ENCODE results near the gene FBXO38.

DNA sequence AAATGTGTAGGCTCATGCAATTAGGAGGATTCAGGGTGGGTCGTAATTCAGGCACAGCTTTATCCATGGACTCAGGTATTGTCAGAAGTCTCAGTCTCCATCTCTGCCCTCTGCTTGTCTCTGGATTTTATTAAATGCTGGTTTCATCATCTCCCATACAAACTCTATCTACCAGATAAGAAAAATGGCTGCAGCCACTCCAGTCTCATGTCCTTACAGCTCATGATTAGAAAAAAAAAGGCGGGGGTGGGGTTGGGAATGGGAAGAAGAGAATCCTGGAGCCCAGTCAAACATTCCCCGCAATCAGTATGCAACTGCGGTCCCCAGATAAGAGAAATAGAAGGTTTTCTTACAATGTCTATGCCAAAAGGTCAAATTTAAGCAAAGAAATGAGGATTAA, 7.6 kb upstream of the FBXO38 start:
- TF ChIP-seq CTCF (conservative IDR thresholded peaks at IDR 0.05; ENCODE audit: low read length) (no peak), EZH2phosphoT487 (IDR thresholded peaks at IDR 0.05; ENCODE audit: borderline replicate concordance, low read depth, low read length) (no peak)
